Right kidney (tissue), 1 donor: ENCODE measurements around the gene KIRREL2.
"Not testable (repeated sequence)": the region's sequence is repeated elsewhere in the genome, so short reads cannot be mapped to it uniquely, and the experiment has no call there.

ENCODE experiments used
- DNase-seq: peaks from one replicate; pipeline ENCODE4 v3.0.0-alpha.2; 2016

The KIRREL2 gene

DNA sequence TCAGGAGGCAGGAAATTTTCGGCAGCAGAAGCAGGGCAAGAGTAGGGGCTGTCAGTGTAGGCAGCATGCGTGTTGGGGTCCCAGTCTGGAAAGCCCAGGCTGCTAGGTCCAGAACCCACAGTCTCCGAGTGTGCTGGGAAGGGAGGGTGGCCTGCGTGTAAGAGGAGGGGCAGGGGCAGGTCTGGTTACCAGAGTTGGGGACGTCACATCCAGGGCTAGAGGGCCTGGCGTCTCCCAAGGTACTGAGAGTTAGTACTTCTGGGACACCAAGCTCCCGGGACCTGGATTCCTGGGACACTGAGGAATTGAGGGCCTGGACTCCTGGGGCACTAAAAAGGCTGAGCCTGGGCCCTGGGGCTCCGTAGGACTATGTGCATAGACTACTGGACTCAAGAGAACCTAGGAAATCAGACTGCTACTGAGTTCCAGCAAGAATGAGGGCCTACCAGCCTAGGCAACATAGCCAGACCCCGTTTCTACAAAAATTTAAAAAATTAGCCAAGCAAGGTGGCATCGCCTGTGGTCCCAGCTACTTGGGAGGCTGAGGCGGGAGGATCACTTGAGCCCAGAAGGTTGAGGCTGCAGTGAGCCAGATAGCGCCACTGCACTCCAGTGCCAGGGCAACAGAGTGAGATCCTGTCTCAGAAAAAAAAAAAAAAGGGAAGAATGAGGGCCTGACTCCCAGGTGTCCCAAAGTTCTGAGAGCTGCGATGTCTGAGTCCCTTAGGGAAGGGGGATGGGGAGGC, 41.2 kb downstream of the KIRREL2 start:
- DNase-seq, result no peak

DNA sequence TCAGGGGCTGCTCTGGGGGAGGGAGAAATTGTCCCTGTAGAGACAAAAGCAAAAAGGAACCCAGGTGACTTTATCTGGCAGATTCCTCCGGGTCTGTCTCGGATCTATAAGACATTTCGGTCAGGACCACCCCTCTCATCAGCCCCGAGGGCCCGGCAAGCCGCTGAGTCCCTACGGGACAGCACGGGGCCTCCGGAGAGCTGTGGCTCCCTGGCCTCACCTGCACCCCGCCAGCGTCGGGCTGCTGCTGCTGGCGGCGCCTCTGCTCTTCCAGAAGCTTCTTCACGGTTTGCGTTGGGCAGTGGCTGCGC, 41.7 kb downstream of the KIRREL2 start:
- no peak for DNase-seq

DNA sequence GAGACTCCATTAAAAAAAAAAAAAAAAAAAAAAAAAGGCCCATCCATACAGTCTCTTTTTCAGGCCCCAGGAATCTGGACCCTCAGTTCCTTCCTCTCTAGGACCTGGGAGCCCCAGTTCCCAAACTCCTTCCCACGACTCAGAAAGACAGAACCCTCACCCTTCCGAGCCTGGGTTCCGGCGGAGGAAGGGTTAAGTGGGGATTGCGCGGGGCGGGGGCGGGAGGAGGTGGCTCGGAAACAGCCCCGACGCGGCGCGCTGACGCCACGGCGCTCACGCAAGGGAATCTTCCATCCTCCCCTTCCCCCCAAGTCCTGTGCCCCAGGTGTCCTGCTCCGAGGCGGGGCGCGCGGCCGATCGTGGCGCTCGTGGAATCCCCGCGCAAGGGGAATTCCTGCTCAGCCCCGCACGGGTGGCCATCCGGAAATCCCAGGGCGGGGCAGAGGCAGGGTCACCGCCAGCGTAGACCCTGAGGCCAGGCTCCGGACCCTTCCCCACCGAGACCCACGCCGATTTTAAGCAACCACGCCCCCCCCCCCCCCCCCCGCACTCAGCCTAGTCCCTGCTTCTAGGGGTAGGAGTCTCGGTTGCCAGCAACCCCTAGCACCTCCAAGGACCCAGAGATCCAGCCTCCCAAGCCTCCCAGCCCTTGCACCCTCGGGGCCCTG, 43.0 kb downstream of the KIRREL2 start:
- DNase-seq, result peak; percentile 82

DNA sequence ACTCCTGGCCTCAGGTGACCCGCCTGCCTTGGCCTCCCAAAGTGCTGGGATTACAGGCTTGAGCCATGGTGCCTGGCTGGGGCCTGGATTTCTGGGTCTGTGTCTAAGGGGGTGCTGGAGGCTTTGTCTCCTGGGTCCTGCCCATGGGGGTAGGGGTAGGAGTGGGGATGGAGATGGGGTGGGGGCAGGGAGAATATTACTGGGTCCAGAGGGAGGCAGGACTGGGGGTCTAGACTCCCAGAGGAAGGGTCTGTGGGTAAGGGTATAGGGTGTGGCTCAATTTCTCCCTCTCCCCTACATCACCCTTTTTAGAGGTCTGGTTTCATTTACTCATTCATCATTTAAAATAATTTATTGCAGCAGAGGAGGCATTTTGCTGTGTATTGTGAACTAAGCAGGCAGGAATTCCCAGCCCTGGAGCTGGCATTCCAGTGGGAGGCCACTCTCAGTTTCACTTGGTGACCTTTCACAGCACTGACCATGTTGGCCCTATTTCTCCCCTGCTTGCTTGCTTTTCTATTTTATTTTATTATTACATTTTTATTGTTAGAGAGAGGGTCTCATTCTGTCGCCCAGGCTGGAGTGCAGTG, 44.4 kb downstream of the KIRREL2 start:
- DNase-seq, result peak; percentile 7

DNA sequence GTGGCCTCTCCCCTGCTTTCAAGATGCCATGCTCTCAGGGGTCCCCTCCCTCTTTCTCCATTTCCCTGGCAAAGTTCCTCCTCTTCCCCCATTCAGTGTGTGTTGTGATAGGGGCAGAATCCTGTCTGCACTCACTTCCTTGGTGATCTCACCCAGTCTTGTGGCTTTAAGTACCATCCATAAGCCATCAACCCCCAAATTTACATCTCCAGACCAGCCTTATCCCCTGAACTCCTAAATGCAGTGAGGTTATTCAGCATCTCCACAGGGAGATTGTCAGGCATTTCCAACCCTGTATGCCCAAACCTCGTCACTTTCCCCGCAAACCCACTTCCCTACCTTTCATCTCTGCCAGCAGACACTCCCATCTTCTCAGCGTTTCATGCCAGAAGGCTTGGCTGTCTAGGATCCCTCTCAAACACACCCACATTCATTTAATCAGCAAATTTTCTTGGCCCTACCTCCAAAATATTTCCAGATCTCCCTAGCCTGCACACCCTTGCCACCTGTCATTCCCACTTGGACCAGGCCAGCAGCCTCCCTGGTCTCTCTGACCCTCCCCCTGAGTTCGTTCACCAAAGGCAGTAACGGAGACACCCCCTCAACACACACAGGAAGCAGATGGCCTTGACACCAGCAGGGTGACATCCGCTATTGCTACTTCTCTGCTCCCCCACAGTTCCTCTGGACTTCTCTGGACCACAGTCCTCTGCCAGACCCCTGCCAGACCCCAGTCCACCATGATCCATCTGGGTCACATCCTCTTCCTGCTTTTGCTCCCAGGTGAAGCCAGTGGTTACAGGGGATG, 45.3 kb downstream of the KIRREL2 start, which contains the start of gene HCST:
TSS of gene HCST (plus strand) at position 676 of the 808 bp plus-strand sequence. CDS start at position 741, 65 bp downstream.
- DNase-seq, result no peak

DNA sequence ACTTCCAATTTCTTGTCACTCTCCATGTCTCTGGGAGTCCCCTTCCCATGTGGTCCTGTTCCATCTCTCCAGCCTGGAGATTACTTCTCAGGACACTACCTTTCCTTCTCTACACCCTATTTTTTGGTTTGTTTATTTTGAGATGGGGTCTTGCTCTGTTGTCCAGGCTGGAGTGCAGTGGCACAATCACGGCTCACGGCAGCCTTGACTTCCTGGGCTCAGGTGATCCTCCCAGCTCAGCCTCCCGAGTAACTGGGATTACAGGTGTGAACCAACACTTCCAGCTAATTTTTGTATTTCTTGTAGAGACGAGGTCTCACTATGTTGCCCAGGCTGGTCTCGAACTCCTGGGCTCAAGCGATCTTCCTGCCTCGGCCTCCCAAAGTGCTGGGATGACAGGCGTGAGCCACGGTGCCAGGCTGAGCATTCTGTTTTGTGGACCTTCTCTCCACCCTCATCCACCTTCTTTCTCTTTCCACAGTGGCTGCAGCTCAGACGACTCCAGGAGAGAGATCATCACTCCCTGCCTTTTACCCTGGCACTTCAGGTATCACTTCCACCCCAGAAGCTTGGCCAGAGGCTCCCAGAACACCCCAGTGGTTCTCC, 46.3 kb downstream of the KIRREL2 start:
- DNase-seq, result no peak

DNA sequence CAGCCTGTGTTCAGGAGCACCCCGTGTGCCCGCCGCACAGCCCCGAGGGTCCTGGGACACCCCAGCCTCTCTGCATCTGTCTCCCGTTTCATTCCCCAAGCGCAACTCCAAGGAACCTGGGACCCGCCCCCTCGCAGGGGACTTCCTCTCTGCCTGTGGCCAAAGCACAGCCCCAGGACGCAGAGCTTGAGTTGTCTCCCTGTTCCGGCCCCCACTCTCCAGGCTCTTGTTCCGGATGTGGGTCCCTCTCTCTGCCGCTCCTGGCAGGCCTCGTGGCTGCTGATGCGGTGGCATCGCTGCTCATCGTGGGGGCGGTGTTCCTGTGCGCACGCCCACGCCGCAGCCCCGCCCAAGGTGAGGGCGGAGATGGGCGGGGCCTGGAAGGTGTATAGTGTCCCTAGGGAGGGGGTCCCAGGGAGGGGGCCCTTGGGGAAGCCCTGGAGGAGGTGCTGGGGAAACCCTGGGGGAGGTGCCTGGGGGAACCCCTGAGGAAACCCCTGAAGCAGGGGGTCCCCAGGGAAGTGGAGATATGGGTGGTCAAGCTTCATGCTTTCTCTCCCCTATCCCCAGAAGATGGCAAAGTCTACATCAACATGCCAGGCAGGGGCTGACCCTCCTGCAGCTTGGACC, 47.0 kb downstream of the KIRREL2 start:
- peak; percentile 45 for DNase-seq

DNA sequence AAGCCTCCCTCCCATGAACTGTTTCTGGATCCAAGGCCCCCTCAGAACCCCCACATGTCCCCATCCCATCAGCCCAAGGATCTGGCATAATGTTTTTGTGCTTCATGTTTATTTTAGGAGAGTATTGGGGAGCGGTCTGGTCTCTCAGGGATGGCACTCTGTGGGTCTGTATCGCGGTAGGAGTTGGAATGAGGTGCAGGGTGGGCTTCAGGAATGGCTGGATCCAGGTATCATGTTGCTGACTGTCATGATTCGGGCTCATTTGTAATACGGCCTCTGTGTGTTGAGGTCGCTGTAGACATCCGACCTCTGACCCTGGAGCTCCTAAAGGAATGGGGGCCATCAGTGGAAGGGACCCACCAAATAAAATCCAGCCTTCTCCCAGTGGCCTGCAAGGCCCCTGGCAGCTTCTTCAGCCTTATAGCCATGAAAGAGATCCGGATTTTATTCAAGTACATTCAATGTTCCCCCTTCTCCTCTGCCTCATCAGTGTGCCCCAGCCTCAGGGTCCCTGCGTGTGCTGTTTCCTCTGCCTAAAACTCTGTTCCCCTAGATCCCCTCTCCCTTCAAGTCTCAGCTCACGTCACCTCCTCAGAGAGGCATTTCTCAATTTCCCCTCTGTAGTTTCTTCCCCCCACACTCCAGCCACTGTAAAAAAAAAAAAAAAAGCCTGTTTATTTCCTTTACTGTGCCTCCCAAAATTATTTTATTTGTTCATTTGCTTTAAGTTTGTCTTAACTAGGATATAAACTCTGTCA, 47.8 kb downstream of the KIRREL2 start:
- no peak for DNase-seq

DNA sequence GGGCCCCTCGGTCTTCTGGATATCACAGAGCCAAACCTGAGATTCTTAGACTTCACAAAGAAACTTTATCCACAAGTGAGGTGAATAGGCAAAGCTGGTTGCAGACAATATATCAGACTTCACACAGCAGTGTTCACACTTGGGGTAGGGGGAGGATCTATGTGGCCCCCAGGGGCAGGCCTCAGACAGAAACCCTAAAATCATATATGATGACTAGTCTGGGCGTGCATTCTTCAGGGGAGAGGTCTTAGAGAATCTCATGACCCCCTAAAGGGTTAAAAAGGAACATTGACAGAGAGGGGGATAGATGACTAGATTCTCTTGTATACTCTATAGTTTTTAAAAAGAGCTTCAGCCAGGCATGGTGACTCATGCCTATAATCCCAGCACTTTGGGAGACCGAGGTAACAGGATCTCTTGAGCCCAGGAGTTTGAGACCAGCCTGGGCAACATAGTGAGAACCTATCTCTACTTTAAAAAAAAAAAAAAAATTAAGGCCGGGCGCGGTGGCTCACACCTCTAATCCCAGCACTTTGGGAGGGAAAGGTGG, 48.5 kb downstream of the KIRREL2 start:
- DNase-seq, result no peak

DNA sequence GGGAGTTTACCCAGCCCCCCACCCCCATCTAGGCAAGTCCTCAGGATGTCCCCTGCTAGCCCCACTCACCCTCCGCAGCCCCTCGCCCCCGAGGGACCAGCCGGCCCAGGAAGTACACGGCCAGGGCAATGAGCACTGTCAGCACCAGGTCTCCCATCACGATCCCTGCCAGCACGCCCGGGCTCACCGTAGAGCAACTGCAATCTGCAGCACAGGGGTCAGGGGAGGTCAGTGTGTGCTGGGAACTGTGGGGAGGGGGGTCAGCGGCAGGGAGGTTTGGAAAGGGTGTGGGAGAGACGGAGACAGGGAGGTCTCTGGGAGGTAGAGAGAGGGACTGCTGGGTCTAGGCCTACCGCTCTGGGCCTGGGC, 50.6 kb downstream of the KIRREL2 start:
- DNase-seq, result no peak

DNA sequence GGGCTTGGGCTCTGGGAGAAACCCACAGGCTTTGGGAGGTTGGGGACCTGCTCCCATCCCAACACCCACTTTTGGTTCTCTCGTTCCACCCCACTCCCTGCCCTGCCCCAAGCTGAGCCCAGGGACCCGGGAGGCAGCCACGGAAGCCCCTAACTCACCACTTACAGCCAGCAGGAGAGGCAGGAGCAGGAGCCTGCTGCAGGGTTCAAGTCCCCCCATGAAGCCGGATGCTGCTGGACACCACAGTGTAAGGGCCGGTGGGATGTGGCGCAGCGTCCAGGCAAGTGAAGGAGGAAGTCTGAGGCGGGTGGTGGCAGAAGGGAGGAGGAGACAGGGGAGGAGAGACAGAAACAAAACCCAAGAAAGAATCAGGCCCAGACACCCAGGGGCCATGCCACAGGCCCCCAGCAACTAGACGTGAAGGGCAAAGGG, 51.3 kb downstream of the KIRREL2 start, which contains the start of gene TYROBP:
TSS of gene TYROBP (minus strand) at position 286 of the 432 bp plus-strand sequence. CDS start at position 219, 67 bp downstream.
- DNase-seq, result no peak

DNA sequence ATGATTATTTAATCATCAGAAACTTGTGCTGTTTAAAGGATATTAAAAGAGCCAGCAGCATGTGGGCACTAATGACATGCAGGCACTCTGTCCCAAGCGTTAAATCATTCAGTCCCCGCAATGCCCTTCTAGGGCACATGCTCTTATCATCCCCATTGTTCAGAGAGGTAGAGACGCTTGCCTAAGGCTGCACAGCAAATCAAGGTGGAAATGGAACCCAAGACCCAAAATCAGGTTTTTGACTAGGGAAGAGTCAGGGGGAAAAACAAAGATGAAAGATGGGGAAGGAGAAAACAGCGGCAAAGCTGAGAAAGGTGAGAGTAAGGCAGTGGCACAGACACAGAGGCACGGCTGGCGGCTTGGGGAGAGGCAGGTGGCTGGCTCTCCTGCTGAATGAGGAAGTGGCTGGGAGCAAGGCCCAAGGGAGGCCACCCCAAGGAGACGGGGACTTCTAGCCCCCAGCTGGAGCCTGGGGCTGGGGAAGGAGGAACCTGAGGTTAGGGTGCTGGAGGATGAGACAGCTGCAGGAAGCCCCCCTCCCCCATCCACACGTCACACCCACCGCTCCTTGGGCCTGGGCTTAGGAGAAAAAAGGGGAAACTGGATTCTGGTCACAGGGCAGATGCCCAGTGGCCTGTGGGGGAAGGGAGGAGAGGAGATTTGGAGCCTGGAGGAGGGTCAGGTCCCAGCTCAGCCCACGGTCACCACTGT, 52.4 kb downstream of the KIRREL2 start:
- no peak for DNase-seq

DNA sequence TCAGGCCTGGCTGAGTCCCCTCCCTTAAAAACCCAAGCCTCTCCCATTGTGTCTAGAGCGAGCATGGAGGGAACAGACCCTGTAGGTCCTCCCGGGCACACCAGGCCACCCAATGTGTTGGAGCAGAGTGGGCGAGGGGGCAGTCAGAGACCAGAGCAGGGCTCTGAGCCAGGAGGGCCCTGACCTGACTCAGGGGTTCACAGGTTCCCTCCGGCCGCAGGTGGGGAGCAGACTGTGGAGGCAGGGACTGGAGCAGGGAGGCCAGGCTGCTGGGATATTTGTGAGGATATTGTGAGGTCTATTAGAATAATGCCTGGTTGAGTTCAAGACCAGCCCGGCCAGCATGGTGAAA, 52.9 kb downstream of the KIRREL2 start:
- DNase-seq, result no peak

DNA sequence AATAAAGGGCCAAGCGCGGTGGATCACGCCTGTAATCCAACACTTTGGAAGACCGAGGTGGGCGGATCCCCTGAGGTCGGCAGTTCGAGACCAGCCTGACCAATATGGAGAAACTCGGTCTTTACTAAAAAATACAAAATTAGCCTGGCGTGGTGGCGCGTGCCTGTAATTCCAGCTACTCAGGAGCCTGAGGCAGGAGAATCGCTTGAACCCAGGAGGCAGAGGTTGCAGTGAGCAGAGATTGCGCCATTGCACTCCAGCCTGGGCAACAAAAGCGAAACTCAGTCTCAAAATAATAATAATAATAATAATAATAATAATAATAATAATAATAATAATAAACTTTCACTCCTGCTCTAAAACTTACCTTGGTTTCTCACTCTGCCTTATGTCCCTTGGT, 53.6 kb downstream of the KIRREL2 start:
- DNase-seq, result not testable (repeated sequence)

DNA sequence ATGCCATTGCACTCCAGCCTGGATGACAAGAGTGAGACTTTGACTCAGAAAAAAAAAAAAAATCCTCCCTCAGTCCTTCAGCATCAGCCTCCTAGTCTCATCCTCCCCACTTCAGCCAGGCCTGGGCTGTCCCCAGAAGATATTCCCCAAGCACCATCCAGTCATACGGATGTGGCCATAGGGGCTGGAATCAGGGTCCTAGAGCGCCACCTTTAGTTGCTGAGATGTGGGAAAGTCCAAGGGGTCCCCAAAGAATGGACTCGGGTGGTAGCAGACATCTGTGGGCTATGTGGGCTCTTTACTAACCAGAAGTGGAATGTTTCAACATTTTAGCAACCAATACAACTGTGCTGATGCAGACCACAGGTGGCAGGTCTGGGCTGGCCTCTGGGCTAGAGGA, 54.5 kb downstream of the KIRREL2 start:
- no peak for DNase-seq

DNA sequence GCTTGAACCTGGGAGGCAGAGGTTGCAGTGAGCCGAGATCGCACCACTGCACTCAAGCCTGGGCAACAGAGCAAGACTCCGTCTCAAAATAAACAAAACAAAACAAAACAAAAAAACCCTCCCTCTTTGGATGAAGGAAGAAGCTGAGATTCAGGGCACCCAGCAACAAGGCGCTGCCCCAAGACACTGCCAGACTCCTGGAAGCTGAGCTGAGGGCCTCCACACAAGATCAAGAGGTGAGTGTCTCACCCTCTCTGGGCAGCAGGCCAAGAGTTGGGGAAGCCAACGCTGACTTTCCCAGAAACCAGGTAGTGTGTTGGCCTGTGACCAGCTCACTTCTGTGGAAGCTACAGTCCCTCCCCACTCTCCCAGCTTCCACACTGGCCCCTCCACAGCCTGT, 55.1 kb downstream of the KIRREL2 start:
- DNase-seq, result no peak

DNA sequence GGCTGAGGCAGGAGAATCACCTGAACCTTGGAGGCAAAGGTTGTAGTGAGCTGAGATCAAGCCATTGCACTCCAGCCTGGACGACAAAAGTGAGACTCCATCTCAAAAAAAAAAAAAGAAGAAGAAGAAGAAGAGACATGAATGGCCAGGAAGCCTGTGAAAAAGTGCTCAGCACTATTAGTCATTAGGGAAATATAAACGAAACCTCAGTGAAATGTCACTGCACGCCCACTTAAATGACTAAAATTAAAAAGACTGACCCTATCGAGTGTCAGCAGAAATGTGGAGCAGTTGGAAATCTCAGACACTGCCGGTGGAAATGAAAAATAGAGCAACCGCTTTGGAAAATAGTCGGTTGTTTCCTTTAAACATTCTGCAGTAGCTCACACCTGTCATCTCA, 56.9 kb downstream of the KIRREL2 start:
- no peak for DNase-seq

DNA sequence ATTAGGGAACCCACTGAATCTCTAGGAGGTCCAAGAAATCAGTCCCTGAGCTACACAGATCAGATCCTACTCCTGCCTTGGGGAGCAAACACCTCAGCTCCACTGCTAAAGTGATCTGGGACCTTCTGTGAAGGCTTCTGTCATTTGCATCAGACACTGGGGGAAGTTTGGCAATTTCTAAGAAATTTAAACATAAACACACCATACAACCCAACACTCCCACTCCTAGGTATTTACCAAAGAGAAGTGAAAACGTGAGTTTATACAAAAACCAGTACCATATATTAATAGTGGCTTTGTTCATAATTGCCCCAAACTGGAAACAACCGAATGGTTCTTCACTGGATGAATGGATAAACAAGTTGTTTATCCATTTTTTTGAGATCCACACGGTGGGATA, 58.7 kb downstream of the KIRREL2 start:
- no peak for DNase-seq
